ENCODE results near the gene PDZD4. TPM values are rescaled to one million over a fixed set of nuclear protein-coding genes. Genes with fewer than 3 reads are reported as not detected.

Gene PDZD4
- total and polyA plus RNA-seq, 10 donors: 3.7 to 21.8 (median 10.6) TPM

GRCh38 chrX:153848325-153848724 is 18.0 kb upstream of the PDZD4 start:
- Histone ChIP-seq H3K4me1 (peaks cover 0 to 4% (median 0%) of the 10 kb centered on the region in 6 donors), H3K36me3 (no peaks in the 10 kb centered on the region), H3K27me3 (replicated peaks in 1 of 7) (peaks cover 0 to 47% (median 0%) of the 10 kb centered on the region in 7 donors), H3K4me3 (no peak overlapping the region), H3K27ac (no peak overlapping the region), H3K9me3 (no peaks in the 10 kb centered on the region)
- TF ChIP-seq POLR2AphosphoS5 (IDR thresholded peaks at IDR 0.05) (no peak), POLR2A (IDR thresholded peaks at IDR 0.05) (no peak), CTCF (IDR thresholded peaks at IDR 0.05 in 8 of 11, conservative IDR thresholded peaks at IDR 0.05 in 3 of 11) (no peak)
- intact Hi-C loops (cut with DNase I; ENCODE audit: low total_unique reads): no loop called here
- no peak for DNase-seq
- WGBS, 5 donors: 66 to 86% (median 75%) methylated on average over 3 of the region's 3 CpGs

GRCh38 chrX:153845842-153846241 is 15.5 kb upstream of the PDZD4 start:
- intact Hi-C loops (cut with DNase I; ENCODE audit: low total_unique reads): no loop called here
- H3K36me3 ChIP-seq: no peaks in the 10 kb centered on the region
- no peaks in the 10 kb centered on the region for H3K9me3 ChIP-seq
- no peak overlapping the region for H3K4me3 ChIP-seq
- peaks cover 0 to 4% (median 0%) of the 10 kb centered on the region in 6 donors for H3K4me1 ChIP-seq
- peaks cover 0 to 40% (median 0%) of the 10 kb centered on the region in 7 donors for H3K27me3 ChIP-seq (replicated peaks in 1 of 7)
- no peak for TF ChIP-seq POLR2A (IDR thresholded peaks at IDR 0.05)
- TF ChIP-seq CTCF (IDR thresholded peaks at IDR 0.05 in 8 of 11, conservative IDR thresholded peaks at IDR 0.05 in 3 of 11): no peak
- no peak for TF ChIP-seq POLR2AphosphoS5 (IDR thresholded peaks at IDR 0.05)
- no peak for DNase-seq
- WGBS, 5 donors: 22 to 51% (median 36%) methylated on average over 3 of the region's 3 CpGs
- no peak overlapping the region for H3K27ac ChIP-seq

- H3K9me3 ChIP-seq: no peaks in the 10 kb centered on the region
- H3K27me3 ChIP-seq (replicated peaks in 1 of 7): peaks cover 0 to 36% (median 0%) of the 10 kb centered on the region in 7 donors
- DNase-seq: no peak
- H3K4me3 ChIP-seq: no peak overlapping the region
- no peaks in the 10 kb centered on the region for H3K36me3 ChIP-seq
- peaks cover 0 to 4% (median 0%) of the 10 kb centered on the region in 6 donors for H3K4me1 ChIP-seq
- no peak overlapping the region for H3K27ac ChIP-seq
- WGBS, 5 donors: 32 to 52% (median 39%) methylated on average over 6 of the region's 6 CpGs
- TF ChIP-seq CTCF (IDR thresholded peaks at IDR 0.05 in 8 of 11, conservative IDR thresholded peaks at IDR 0.05 in 3 of 11) (no peak), POLR2AphosphoS5 (IDR thresholded peaks at IDR 0.05) (no peak), POLR2A (IDR thresholded peaks at IDR 0.05) (no peak)
- intact Hi-C loops (cut with DNase I; ENCODE audit: low total_unique reads): no loop called here
Observed at GRCh38 chrX:153845195-153845594, 14.9 kb upstream of the PDZD4 start.

- 27 to 37% (median 31%) methylated on average over 6 of the region's 6 CpGs for WGBS, 5 donors
- Histone ChIP-seq H3K9me3 (no peaks in the 10 kb centered on the region), H3K4me3 (no peak overlapping the region), H3K27ac (no peak overlapping the region), H3K36me3 (no peaks in the 10 kb centered on the region), H3K27me3 (replicated peaks in 1 of 7) (peaks cover 0 to 36% (median 0%) of the 10 kb centered on the region in 7 donors), H3K4me1 (peaks cover 0 to 4% (median 0%) of the 10 kb centered on the region in 6 donors)
- intact Hi-C loops (cut with DNase I; ENCODE audit: low total_unique reads): no loop called here
- DNase-seq: no peak
- TF ChIP-seq POLR2A (IDR thresholded peaks at IDR 0.05) (no peak), CTCF (IDR thresholded peaks at IDR 0.05 in 8 of 11, conservative IDR thresholded peaks at IDR 0.05 in 3 of 11) (no peak), POLR2AphosphoS5 (IDR thresholded peaks at IDR 0.05) (no peak)
Observed at GRCh38 chrX:153844509-153845082, 14.3 kb upstream of the PDZD4 start.

Measured in spleen (tissue), 11 donors.